Astrocyte (in vitro differentiated cells and primary cell): ENCODE data around the gene ASAP2.

Experiments
- EZH2 ChIP-seq: IDR thresholded peaks from 2 replicates; pipeline ENCODE4 v1.6.1; 2012; ENCODE audit warnings: mild to moderate bottlenecking, low read length, inconsistent platforms; ENCODE audit not compliant: insufficient read depth
- TF ChIP-seq, protein P1 (sequence below): IDR thresholded peaks from 2 replicates; pipeline ENCODE4 v1.5.1; 2011; ENCODE audit warnings: low read depth, mild to moderate bottlenecking, inconsistent platforms, low read length, moderate library complexity; ENCODE audit not compliant: insufficient read depth

DNA sequence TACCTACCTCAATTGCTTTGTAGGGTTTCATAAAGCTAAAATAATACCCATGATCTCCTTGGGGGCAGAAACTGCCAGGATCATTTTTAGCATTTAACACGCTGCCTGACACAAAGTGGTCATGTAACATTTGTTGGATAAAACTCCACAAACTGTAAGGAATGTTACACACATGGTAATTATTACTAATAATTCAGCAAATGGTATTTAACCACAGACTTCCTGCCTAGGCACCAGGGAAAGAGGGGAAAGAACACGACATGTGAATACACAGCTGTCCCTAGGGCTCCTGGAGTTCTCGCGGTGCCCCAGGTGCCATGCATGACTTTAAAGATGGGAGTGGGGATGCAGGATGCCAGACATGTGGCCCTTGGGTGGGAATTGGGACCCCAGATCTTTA, 43.5 kb downstream of the ASAP2 start:
- TF ChIP-seq, protein P1, sequence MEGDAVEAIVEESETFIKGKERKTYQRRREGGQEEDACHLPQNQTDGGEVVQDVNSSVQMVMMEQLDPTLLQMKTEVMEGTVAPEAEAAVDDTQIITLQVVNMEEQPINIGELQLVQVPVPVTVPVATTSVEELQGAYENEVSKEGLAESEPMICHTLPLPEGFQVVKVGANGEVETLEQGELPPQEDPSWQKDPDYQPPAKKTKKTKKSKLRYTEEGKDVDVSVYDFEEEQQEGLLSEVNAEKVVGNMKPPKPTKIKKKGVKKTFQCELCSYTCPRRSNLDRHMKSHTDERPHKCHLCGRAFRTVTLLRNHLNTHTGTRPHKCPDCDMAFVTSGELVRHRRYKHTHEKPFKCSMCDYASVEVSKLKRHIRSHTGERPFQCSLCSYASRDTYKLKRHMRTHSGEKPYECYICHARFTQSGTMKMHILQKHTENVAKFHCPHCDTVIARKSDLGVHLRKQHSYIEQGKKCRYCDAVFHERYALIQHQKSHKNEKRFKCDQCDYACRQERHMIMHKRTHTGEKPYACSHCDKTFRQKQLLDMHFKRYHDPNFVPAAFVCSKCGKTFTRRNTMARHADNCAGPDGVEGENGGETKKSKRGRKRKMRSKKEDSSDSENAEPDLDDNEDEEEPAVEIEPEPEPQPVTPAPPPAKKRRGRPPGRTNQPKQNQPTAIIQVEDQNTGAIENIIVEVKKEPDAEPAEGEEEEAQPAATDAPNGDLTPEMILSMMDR: no peak
- TF ChIP-seq EZH2: no peak
